Activated CD8-positive, alpha-beta memory T cell treated with anti-CD3 and anti-CD28 coated beads for 4 hours (primary cell): ENCODE data around the gene FTO.

Source experiments
- DNase-seq, 2 donors: peaks; one replicate each; pipeline ENCODE4 v3.0.0-alpha.2; 2020; ENCODE audit warnings: low read depth in 2 of 2

Gene FTO

GRCh38 chr16:53753431-53753830 lies 49.5 kb downstream of the FTO start:
- DNase-seq = no peak

GRCh38 chr16:53755026-53755910 lies 51.3 kb downstream of the FTO start:
- DNase-seq = no peak

GRCh38 chr16:53756275-53756996 lies 52.5 kb downstream of the FTO start:
- DNase-seq = no peak

GRCh38 chr16:53757971-53758609 lies 54.1 kb downstream of the FTO start:
- no peak for DNase-seq

GRCh38 chr16:53761962-53762703 lies 58.2 kb downstream of the FTO start:
- no peak for DNase-seq

- no peak for DNase-seq
Measured at GRCh38 chr16:53766304-53767016, 62.5 kb downstream of the FTO start.

GRCh38 chr16:53768167-53768566 lies 64.2 kb downstream of the FTO start:
- no peak for DNase-seq

GRCh38 chr16:53768593-53768992 lies 64.6 kb downstream of the FTO start:
- DNase-seq = no peak

GRCh38 chr16:53769185-53769584 lies 65.2 kb downstream of the FTO start:
- no peak for DNase-seq

- DNase-seq = no peak
Measured at GRCh38 chr16:53769787-53770186, 65.8 kb downstream of the FTO start.

GRCh38 chr16:53770641-53771040 lies 66.7 kb downstream of the FTO start:
- DNase-seq = no peak

- no peak for DNase-seq
Measured at GRCh38 chr16:53771655-53772497, 67.9 kb downstream of the FTO start.

- DNase-seq = no peak
Measured at GRCh38 chr16:53773150-53773846, 69.3 kb downstream of the FTO start.

- DNase-seq = no peak
Measured at GRCh38 chr16:53773881-53774280, 69.9 kb downstream of the FTO start.

- DNase-seq = no peak
Measured at GRCh38 chr16:53775106-53775820, 71.3 kb downstream of the FTO start.

GRCh38 chr16:53775821-53776431 lies 72.0 kb downstream of the FTO start:
- no peak for DNase-seq

- no peak for DNase-seq
Measured at GRCh38 chr16:53779186-53779585, 75.2 kb downstream of the FTO start.

GRCh38 chr16:53780051-53780450 lies 76.1 kb downstream of the FTO start:
- DNase-seq = no peak
